Measurements from ENCODE around the gene SLC25A44.

GRCh38 chr1:156217871-156218270 lies 24.0 kb downstream of the SLC25A44 start:
- TF ChIP-seq HEYL (CRISPR knock-in tag; IDR thresholded peaks at IDR 0.05) (no peak), CEBPB (IDR thresholded peaks at IDR 0.05) (no peak), MYC (IDR thresholded peaks at IDR 0.05; ENCODE audit: borderline replicate concordance, low read length) (no peak), REST (IDR thresholded peaks at IDR 0.05) (no peak)
